GM21786 (cell line): Measurements from ENCODE around the gene ULK4.
A peak's percentile ranks its signal among the peaks of the same experiment; 100 is the strongest.

Experiments used
- ATAC-seq: cut with Tn5 transposase; IDR thresholded peaks from one replicate; pipeline ENCODE4 v1.9.1; 2021; ENCODE audit not compliant: unreplicated experiment

The ULK4 gene

GRCh38 chr3:41204369-41204768, 757.5 kb downstream of the ULK4 start:
- no peak for ATAC-seq

GRCh38 chr3:41202834-41203345, 759.0 kb downstream of the ULK4 start:
- peak; percentile 25 for ATAC-seq

- peak; percentile 1 for ATAC-seq
Measured at GRCh38 chr3:41202075-41202833, 759.6 kb downstream of the ULK4 start.

- no peak for ATAC-seq
Measured at GRCh38 chr3:41200669-41201021, 761.3 kb downstream of the ULK4 start.

GRCh38 chr3:41199866-41200668, 761.8 kb downstream of the ULK4 start:
- ATAC-seq, result no peak

- peak; percentile 56 for ATAC-seq
Measured at GRCh38 chr3:41198950-41199865, 762.7 kb downstream of the ULK4 start, which contains the start of gene CTNNB1. CTNNB1 (plus strand) TSS chr3:41199505; CDS start chr3:41224069, 24,564 bp downstream.

- ATAC-seq, result peak; percentile 1
Measured at GRCh38 chr3:41198526-41198925, 763.4 kb downstream of the ULK4 start.

- no peak for ATAC-seq
Measured at GRCh38 chr3:41198046-41198445, 763.9 kb downstream of the ULK4 start.
